Progenitor cell of endocrine pancreas (in vitro differentiated cells): ENCODE data around the gene PCK1. TPM values are rescaled to one million over a fixed set of nuclear protein-coding genes. Genes with fewer than 3 reads are reported as not detected.

Source experiments
- DNase-seq: peaks from one replicate; pipeline ENCODE4 v3.0.0; 2021; ENCODE audit warnings: low spot score; ENCODE audit not compliant: unreplicated experiment
- H3K27ac Mint-ChIP-seq: 2 replicates; pipeline ENCODE4 v1.8.0; 2021; ENCODE audit warnings: mild to moderate bottlenecking, moderate library complexity, mixed read lengths
- H3K27me3 Mint-ChIP-seq: 2 replicates; pipeline ENCODE4 v1.8.0; 2021; ENCODE audit warnings: mixed read lengths
- H3K36me3 Mint-ChIP-seq: 2 replicates; pipeline ENCODE4 v1.8.0; 2022; ENCODE audit warnings: mixed read lengths; ENCODE audit not compliant: insufficient read depth
- H3K4me1 Mint-ChIP-seq: 2 replicates; pipeline ENCODE4 v1.8.0; 2021; ENCODE audit warnings: low read depth, mixed read lengths
- H3K4me3 Mint-ChIP-seq: 2 replicates; pipeline ENCODE4 v1.8.0; 2021; ENCODE audit warnings: low read depth, mild to moderate bottlenecking, moderate library complexity, mixed read lengths
- H3K9me3 Mint-ChIP-seq: 2 replicates; pipeline ENCODE4 v1.8.0; 2021; ENCODE audit warnings: low read depth, mixed read lengths
- total RNA-seq: library from RNA; stranded (reverse); gene quantifications from 2 replicates; pipeline ENCODE4 v1.2.1, GENCODE V29; 2021
- TF ChIP-seq, protein P1 (sequence below): fragments of 200-600 bp; sonication (generic); IDR thresholded peaks from one replicate; pipeline ENCODE4 v1.5.0; 2021; ENCODE audit warnings: antibody characterized with exemption, mild to moderate bottlenecking; ENCODE audit not compliant: unreplicated experiment

PCK1 gene
- total RNA-seq, 1 donor from 2014 or later: not detected

DNA sequence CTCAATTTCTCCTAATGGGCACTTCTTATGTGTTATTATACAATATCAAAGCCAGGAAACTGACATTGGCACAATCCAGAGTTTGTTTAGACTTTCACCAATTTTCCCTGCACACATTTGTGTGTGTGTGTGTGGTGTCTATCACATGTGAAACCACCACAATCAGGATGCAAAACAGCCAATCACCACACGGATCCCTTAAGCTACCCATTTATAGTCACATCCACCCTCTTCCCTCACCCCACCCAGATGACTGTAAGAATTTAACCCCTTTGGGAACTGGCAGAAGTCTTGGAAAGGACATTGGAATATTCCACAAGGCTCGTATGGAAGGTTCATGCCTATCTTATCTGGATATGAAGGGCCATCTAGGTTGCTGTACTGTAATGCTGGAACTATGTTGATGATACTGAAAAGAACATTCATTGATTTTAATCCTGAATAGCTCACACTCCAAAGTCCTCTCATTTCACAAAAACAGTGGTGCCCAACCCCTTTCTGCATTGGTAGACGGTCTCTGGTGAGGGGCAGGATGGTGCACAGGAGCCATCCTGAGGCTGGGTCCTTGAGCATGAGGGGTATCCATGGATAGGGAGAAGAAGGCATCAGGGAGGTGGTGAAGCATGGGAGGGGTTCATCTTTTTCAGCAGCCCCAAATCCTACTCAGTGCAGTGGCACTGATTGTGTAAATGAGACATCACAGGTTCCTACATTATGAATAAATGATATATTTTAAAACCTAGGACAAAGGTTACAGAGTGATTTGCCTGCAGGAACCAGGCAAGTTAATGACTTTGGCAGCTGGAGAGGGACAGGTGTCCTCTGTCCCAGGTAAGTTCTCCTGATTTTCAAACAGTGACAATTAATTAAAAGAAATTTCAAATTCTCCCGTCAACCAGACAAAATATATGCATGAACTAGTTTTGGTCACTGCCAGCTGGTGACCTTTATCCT is 23.9 kb upstream of the PCK1 start:
- TF ChIP-seq, protein P1, sequence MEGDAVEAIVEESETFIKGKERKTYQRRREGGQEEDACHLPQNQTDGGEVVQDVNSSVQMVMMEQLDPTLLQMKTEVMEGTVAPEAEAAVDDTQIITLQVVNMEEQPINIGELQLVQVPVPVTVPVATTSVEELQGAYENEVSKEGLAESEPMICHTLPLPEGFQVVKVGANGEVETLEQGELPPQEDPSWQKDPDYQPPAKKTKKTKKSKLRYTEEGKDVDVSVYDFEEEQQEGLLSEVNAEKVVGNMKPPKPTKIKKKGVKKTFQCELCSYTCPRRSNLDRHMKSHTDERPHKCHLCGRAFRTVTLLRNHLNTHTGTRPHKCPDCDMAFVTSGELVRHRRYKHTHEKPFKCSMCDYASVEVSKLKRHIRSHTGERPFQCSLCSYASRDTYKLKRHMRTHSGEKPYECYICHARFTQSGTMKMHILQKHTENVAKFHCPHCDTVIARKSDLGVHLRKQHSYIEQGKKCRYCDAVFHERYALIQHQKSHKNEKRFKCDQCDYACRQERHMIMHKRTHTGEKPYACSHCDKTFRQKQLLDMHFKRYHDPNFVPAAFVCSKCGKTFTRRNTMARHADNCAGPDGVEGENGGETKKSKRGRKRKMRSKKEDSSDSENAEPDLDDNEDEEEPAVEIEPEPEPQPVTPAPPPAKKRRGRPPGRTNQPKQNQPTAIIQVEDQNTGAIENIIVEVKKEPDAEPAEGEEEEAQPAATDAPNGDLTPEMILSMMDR: no peak
- H3K36me3 Mint-ChIP-seq: no peaks in the 10 kb centered on the region
- peaks cover 22% of the 10 kb centered on the region for H3K9me3 Mint-ChIP-seq
- H3K4me3 Mint-ChIP-seq: no peak overlapping the region
- peaks cover 48% of the 10 kb centered on the region for H3K27me3 Mint-ChIP-seq
- H3K27ac Mint-ChIP-seq: no peak overlapping the region
- DNase-seq: no peak
- H3K4me1 Mint-ChIP-seq: no peaks in the 10 kb centered on the region

DNA sequence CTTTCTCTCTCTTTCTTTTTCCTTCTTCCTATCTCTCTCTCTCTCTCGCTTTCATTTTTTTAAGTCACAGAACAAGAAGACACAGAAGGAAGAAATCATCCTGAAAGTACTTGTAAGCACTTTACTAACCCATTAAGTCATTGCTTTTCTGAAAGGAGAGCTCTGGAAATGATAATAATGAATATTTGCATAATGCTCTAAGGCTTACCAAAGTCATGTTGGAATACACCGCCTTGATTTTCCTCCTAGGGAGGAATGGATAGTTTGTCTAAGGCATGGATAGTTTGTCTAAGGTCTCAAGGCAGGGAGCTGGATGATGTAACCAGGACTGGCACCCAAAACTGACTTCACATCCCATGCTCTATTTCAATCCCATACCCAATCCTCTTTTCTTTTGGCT is 23.1 kb upstream of the PCK1 start:
- no peak overlapping the region for H3K4me3 Mint-ChIP-seq
- no peak overlapping the region for H3K27ac Mint-ChIP-seq
- peaks cover 20% of the 10 kb centered on the region for H3K9me3 Mint-ChIP-seq
- peaks cover 45% of the 10 kb centered on the region for H3K27me3 Mint-ChIP-seq
- H3K4me1 Mint-ChIP-seq: no peaks in the 10 kb centered on the region
- DNase-seq: no peak
- TF ChIP-seq, protein P1: no peak
- no peaks in the 10 kb centered on the region for H3K36me3 Mint-ChIP-seq

DNA sequence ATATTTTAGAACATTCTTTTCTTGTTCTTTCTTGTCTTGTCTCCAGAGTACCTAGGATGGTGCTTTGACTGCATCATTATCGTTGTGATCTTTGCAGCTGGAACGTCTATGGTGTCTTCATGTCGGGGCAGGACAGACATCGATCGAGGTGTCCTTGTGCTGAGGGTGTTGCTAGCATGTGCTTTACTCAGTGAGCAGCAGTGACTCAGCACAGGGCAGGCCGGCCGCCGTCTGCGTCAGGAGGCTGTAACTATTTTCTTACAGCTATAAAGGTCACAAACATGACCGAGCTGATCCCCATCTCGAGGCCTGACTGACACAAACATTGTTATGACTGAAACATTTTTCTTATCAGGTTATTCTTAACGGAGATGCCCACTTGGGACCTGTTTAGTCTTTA is 21.0 kb upstream of the PCK1 start:
- Mint-ChIP-seq H3K36me3 (no peaks in the 10 kb centered on the region), H3K4me1 (peaks cover 1% of the 10 kb centered on the region), H3K9me3 (peaks cover 15% of the 10 kb centered on the region), H3K4me3 (no peak overlapping the region), H3K27me3 (peaks cover 45% of the 10 kb centered on the region), H3K27ac (no peak overlapping the region)
- DNase-seq: no peak
- TF ChIP-seq, protein P1: no peak

DNA sequence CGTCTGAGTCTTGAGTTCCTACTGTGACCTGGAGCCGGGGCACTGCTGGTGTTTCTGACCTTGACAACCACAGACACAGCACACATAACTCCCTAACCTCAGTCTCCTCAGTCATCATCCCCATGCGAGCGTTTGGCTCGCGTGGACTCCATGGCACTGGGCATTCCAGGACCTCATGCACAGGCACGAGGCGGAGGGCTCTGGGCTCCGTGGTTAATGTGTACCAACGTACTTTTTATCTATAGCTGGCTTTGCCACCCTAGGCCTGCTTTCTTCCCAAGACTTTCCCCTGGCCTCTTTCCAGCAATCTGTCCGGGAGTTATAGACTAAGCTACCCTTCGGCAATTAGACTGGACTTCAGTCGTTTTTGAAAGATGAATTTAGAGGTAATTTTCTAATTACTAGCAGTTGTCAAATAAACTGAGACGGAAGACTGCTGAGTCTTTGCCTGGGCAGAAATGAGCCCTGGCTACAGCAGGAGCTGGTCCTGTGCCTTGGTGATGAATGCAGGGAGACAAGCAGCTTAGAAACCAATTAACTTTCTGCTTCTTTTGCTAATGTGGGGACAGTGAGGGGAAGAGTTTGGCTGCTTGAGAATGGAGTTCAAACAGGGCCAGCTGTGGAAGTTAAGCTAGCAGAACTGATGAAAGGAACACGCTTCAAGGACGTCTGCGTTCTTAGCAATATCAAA is 19.9 kb upstream of the PCK1 start:
- no peaks in the 10 kb centered on the region for H3K36me3 Mint-ChIP-seq
- TF ChIP-seq, protein P1: no peak
- no peak for DNase-seq
- peaks cover 14% of the 10 kb centered on the region for H3K9me3 Mint-ChIP-seq
- H3K4me3 Mint-ChIP-seq: no peak overlapping the region
- peaks cover 44% of the 10 kb centered on the region for H3K27me3 Mint-ChIP-seq
- H3K27ac Mint-ChIP-seq: no peak overlapping the region
- H3K4me1 Mint-ChIP-seq: peaks cover 1% of the 10 kb centered on the region

DNA sequence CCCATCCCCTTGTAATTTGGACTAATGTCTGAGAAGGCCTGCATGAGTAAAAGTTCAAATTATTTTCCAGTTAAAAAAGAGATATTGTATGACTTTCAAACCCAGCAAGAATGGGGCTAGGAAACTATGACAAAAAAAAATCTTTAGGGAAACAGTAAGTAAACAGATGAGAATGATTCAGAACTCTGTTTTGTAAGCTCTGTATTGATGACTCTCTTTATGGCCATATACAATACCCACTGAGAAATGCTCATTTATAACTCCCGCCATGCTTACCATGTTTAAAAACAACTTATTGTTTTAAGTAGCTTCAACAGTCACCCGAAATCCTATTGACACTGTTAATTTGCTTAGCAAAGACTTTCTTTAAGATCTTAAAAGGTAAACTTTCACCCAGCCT is 17.2 kb upstream of the PCK1 start:
- no peak for DNase-seq
- H3K27me3 Mint-ChIP-seq: peaks cover 41% of the 10 kb centered on the region
- H3K4me3 Mint-ChIP-seq: no peak overlapping the region
- no peak overlapping the region for H3K27ac Mint-ChIP-seq
- peaks cover 3% of the 10 kb centered on the region for H3K9me3 Mint-ChIP-seq
- H3K36me3 Mint-ChIP-seq: no peaks in the 10 kb centered on the region
- TF ChIP-seq, protein P1: no peak
- peaks cover 1% of the 10 kb centered on the region for H3K4me1 Mint-ChIP-seq
